GM18868 (cell line): Measurements from ENCODE around the gene TCF25.
A peak's percentile ranks its signal among the peaks of the same experiment; 100 is the strongest.
"Not testable (repeated sequence)": the region's sequence is repeated elsewhere in the genome, so short reads cannot be mapped to it uniquely, and the experiment has no call there.

Experiments
- ATAC-seq: cut with Tn5 transposase; IDR thresholded peaks from one replicate; pipeline ENCODE4 v1.9.1; 2021; ENCODE audit warnings: mild to moderate bottlenecking, moderate library complexity; ENCODE audit not compliant: unreplicated experiment

TCF25 gene

DNA sequence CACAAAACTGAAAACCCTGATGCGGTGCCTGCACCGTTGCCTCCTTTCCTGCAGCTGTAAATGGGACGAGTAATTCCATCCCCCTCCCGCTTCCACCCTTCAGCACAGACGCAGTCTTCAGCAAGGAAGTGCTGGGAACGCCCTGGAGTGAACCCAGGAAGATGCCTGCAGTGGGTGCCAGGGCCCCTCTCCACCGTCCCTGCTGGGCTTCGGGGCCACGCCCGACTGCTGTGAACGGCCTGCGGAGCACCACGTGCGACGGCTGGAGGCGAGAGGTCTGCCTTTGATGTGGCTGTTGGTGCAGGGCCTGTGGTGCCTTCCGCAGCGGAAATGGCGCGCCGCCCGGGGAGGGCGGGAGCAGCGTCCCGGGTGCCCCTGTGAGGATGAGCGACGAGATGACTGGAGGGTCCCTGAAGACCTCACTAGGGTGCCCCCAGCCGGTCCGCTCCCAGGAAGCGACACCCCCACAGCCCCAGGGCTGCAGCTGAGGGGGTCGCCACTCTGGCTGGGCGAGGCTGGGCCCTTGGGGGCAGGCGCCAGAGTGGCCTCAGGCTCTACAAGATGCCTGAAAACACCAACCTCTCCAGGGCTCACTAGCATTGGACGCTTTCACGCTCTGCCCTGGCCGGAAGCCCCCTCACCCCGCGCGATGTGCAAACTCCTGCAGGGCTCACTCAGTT lies 44.5 kb downstream of the TCF25 start:
- peak; percentile 82 for ATAC-seq

DNA sequence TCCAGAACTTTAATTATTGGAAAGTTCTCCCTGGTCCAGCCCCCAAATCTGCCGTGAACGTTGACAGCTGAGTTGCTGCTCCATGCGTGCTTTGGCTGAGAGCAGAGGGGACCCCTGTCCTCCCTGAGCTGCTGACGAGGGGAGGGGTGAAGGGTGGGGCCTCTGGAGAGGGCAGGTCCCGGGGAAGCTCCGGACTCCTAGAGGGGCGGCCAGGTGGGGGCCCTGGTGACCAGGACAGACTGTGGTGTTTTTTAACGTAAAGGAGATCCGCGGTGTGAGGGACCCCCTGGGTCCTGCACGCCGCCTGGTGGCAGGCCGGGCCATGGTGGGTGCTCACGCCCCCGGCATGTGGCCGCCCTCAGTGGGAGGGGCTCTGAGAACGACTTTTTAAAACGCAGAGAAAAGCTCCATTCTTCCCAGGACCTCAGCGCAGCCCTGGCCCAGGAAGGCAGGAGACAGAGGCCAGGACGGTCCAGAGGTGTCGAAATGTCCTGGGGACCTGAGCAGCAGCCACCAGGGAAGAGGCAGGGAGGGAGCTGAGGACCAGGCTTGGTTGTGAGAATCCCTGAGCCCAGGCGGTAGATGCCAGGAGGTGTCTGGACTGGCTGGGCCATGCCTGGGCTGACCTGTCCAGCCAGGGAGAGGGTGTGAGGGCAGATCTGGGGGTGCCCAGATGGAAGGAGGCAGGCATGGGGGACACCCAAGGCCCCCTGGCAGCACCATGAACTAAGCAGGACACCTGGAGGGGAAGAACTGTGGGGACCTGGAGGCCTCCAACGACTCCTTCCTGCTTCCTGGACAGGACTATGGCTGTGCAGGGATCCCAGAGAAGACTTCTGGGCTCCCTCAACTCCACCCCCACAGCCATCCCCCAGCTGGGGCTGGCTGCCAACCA lies 45.3 kb downstream of the TCF25 start, which contains the start of gene MC1R:
Gene MC1R, plus strand, starts transcription at position 410 of the 895 bp plus-strand sequence. Its CDS starts 397 bp downstream, at position 807.
- no peak for ATAC-seq

GRCh38 chr16:89919535-89920406 lies 46.4 kb downstream of the TCF25 start:
- no peak for ATAC-seq

DNA sequence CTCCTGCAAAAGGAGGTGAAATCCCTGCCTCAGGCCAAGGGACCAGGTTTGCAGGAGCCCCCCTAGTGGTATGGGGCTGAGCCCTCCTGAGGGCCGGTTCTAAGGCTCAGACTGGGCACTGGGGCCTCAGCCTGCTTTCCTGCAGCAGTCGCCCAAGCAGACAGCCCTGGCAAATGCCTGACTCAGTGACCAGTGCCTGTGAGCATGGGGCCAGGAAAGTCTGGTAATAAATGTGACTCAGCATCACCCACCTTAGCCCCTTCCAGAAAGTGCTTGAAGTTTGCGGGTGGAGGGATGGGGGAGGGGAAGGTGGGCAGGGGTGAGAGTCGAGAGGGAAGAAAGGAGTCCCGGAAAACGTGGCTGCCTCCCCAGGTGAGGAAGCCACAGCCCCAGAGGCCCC lies 47.3 kb downstream of the TCF25 start:
- no peak for ATAC-seq

DNA sequence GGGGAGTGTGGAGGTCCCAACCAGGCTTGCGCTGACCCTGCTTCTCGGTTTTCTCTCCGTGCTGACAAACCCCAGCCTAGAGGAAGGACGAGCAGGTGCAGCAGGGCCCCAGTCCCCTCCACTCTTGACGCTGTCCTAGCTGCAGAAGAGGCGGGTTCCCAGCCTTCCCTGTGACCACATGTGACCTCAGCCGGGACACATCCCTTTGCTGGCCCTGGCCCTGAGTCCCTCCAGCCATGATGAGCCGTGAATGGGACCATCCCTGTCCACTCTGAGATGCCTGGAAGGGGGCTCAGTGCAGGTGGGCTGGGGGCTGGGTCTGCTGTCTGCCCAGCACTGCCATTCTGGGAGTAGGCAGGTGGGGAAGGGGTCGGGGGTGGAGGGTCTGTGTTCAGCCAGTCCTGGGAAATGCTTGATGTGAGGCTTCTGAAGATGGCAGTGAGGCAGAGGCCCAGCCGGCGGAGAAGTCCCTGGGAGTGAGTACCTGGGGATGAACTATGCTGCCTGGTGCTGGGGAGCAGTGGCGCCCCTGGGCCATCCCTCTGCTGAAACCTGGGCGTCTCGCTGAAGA lies 47.8 kb downstream of the TCF25 start:
- no peak for ATAC-seq

DNA sequence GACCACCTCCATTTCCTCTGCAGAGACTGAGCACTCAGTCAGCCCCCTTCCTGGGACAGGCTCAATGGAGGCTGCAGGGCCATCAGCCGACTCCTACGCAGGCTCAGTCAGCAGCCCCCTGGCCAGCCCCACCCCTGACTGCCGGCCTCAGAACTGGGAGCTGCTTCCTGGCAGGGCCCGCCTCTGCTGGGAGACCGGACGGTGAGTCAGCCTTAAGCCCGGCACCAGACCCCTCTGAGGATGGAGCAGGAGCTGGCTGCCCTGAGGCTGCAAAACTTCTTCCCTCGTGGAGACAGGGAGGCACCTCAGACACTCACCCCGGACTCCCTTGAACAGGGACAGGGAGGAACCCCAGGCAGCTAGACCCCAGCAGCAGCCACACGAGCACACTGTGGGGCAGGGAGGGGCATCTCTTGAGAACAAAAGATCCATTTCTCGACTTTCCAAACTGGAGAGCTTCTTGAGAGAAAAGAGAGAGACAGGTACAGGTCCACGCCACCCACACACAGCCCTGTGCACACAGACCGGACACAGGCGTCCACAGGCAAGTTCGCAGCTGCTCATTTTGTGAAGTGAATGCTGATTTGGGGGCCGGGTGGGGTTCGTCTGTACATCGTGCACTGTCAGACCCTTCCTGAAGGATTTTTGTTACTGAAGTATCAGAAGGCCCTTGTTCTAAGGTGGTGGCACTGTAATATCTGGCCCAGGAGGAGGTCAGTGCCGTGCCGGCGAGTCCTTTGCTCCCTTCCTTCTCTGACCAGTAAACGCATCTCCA lies 48.5 kb downstream of the TCF25 start:
- ATAC-seq = no peak

DNA sequence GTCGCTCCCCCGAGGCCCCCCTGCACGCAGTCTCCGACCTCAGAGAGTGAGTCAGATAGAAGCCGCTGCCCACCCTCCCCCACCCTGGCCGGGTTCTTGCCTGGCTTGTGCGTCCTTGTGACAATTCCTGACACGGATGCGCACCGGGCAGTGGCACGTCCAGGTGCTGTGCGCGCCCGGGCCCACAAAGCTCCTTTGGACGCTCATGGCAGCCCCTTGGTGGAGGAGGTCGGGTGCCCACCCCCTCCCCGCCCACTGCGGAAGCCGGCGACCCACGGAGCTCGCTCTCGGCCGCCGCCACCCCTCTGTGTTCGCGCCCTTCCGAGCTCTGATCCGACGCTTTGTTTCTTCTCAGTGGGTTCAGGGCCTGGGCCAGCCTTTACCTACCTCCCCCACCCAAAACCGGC lies 49.1 kb downstream of the TCF25 start:
- no peak for ATAC-seq

- no peak for ATAC-seq
Measured at GRCh38 chr16:89922884-89923639, 49.7 kb downstream of the TCF25 start, which contains the start of gene TUBB3. TUBB3 (plus strand) TSS chr16:89923342; CDS start chr16:89923402, 60 bp downstream.

DNA sequence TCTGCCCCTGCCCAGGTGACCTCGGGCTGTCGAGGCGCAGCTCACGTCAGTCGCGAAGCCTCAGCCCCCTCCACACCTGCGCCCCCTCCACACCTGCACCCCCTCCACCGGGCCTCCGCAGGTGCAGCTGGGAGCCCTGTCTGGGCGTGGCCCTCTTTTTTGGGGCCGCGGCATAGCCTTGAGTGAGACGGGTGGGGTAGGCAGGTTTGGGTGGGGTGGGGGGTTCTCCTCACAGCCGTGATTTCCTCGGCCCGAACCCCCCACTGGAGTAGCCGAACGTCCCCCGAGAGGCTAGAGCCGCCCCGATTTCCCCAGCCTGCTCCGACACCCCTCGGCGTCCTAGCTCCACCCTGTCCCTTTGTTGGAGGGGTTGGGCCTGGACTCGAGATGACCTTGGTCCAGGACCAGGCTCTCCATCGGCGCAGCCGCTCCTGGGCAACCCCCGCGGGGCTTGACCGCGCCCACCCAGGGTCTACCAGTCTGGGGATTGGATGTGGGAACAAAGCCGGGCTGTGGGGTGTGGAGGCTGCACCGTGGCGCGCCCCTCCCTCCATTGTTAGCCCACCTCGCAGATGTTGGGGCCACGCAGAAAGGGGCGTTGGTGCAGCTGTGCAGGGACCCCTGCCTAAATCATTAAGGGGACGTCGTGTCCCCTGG lies 50.4 kb downstream of the TCF25 start:
- no peak for ATAC-seq

DNA sequence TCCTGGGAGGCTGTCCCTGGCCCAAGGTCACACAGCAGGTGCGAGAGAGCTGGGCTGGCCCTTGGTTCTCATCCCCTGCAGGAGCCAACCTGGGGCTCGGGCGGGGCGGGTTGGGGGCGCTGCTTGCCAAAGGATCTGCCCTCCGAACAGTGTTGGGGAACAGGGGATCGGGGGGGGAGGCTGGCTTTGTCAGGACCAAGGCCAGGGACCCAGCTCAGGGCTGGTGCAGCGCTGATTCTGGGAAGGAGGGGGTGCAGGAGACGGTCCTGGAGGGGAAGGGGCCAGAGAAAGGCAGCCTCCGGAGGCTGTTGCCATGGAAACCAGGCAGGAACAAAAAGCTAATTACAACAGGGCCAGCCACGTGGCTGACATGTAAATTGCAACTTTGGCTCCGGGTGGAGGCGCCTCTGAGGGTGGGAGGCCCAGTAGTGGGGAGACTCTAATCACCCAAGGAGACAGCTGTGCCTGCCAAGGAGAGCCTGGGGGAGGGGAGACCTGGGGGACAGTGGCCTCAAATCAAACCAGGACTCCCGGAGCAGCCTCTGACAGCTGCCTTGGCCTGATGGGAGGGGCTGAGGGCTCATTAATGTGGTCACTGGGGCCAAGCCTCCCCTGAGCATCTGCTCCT lies 51.0 kb downstream of the TCF25 start:
- ATAC-seq = no peak

DNA sequence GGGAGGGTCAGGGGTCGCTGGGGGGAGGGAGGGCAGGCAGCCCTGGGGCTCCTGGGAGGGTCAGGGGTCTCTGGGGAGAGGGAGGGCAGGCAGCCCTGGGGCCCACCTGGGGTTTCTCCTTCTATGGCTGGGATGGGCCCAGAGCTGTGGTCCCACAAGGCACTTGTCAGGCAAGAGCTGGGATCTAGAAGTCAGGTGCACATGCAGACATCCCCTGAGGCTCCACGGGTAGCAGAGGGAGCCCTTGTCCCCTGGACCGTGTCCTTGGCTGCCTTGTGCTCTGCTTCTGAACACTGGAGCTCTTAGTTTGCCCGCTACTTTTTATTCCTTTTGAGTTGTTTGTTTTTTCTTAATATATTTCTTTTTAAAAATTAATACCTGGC lies 51.5 kb downstream of the TCF25 start:
- ATAC-seq = no peak

GRCh38 chr16:89925596-89926079 lies 52.2 kb downstream of the TCF25 start:
- ATAC-seq = peak; percentile 11

DNA sequence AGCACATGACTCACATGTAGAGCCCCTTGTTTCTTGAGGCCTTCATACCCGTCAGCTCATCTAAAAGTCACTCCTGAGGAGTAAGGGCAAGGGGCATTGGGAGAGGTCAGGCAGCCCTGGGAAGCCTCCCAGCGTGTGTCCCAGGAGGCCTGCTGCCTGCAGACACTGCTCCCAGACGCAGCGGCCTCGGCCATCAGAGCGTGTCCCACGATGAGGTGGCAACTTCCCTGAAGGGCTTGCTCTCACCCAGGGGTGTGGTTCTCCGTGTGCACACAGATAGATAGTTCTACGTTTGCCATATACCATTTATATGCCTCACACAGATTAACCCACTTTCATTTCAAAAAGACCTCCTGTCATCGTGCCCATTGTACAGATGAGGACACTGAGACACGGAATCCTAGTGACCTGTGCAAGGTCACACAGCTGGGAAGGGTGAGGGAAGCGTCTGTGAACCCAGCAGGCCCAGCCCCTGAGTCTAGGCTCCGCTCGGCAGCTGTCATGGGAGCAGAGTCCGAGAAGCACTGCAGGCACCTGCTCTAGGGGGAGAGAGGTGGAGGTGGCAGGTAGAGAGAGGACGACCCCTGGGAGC lies 58.0 kb downstream of the TCF25 start:
- ATAC-seq = no peak

GRCh38 chr16:89931964-89932363 lies 58.6 kb downstream of the TCF25 start:
- ATAC-seq = no peak

DNA sequence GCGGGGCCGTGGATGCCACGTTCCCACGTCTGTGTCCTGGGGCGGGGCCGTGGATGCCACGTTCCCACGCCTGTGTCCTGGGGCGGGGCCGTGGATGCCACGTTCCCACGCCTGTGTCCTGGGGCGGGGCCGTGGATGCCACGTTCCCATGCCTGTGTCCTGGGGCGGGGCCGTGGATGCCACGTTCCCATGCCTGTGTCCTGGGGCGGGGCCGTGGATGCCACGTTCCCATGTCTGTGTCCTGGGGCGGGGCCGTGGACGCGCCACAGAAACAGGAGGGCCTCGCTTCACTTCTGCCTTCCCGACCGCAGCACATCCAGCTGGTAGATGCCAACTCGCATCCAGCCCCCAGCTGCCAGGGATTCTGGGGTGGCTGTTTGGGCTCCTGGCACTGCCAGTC lies 60.6 kb downstream of the TCF25 start:
- not testable (repeated sequence) for ATAC-seq

DNA sequence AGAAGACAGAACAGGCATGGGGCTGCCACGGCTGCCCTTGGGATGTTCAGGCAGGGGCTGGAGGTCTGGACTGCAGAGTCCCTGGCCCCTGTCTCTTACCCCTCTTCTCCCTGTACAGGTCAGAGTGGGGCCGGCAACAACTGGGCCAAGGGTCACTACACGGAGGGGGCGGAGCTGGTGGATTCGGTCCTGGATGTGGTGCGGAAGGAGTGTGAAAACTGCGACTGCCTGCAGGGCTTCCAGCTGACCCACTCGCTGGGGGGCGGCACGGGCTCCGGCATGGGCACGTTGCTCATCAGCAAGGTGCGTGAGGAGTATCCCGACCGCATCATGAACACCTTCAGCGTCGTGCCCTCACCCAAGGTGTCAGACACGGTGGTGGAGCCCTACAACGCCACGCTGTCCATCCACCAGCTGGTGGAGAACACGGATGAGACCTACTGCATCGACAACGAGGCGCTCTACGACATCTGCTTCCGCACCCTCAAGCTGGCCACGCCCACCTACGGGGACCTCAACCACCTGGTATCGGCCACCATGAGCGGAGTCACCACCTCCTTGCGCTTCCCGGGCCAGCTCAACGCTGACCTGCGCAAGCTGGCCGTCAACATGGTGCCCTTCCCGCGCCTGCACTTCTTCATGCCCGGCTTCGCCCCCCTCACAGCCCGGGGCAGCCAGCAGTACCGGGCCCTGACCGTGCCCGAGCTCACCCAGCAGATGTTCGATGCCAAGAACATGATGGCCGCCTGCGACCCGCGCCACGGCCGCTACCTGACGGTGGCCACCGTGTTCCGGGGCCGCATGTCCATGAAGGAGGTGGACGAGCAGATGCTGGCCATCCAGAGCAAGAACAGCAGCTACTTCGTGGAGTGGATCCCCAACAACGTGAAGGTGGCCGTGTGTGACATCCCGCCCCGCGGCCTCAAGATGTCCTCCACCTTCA lies 61.5 kb downstream of the TCF25 start:
- no peak for ATAC-seq

- ATAC-seq = not testable (repeated sequence)
Measured at GRCh38 chr16:89935620-89936019, 62.2 kb downstream of the TCF25 start.
